WI38 (cell line): Measurements from ENCODE around the gene SPECC1.

Experiments used
- H3K4me3 ChIP-seq: 2 replicates; pipeline ENCODE4 v1.5.1; 2011; ENCODE audit warnings: low read depth, mild to moderate bottlenecking, control low read depth, low read length
- CTCF ChIP-seq: IDR thresholded peaks from 2 replicates; pipeline ENCODE4 v1.5.1; 2012; ENCODE audit warnings: low read depth, mild to moderate bottlenecking, control low read depth, low read length

SPECC1 gene

GRCh38 chr17:20270369-20270768 is 261.2 kb downstream of the SPECC1 start:
- H3K4me3 ChIP-seq = no peak overlapping the region
- TF ChIP-seq CTCF = no peak

- H3K4me3 ChIP-seq = no peak overlapping the region
- TF ChIP-seq CTCF = no peak
These were observed 262.0 kb downstream of the SPECC1 start for GRCh38 chr17:20271011-20271610.

GRCh38 chr17:20273741-20274500 is 264.8 kb downstream of the SPECC1 start:
- TF ChIP-seq CTCF = no peak
- H3K4me3 ChIP-seq = no peak overlapping the region

- H3K4me3 ChIP-seq = no peak overlapping the region
- TF ChIP-seq CTCF = no peak
These were observed 266.5 kb downstream of the SPECC1 start for GRCh38 chr17:20275653-20276052.

GRCh38 chr17:20276421-20276820 is 267.3 kb downstream of the SPECC1 start:
- no peak overlapping the region for H3K4me3 ChIP-seq
- no peak for TF ChIP-seq CTCF

- H3K4me3 ChIP-seq = no peak overlapping the region
- TF ChIP-seq CTCF = no peak
These were observed 269.6 kb downstream of the SPECC1 start for GRCh38 chr17:20278805-20279204.

GRCh38 chr17:20279631-20280030 is 270.5 kb downstream of the SPECC1 start:
- no peak for TF ChIP-seq CTCF
- no peak overlapping the region for H3K4me3 ChIP-seq
